ENCODE measurements around the gene ZAP70.

ZAP70 gene

DNA sequence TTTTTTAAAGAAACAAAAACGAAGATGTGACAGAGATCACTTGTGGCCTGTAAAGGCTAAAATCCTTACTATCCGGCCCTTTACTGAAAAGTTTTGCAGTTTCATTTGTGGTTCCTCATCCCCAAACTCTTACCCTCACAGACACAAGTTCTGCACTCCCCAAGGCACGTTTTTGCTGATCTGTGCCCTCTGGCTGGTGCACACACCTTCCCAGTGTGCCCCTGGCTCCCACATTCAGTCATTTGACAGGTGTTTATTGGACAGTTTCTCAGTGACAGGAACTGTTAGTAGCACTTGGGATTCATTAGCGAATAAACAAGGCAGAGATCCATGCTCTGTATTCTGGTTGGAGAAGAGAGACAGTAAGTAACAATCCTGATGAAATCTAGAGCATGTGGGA is 22.8 kb downstream of the ZAP70 start:
- TF ChIP-seq, protein P1, sequence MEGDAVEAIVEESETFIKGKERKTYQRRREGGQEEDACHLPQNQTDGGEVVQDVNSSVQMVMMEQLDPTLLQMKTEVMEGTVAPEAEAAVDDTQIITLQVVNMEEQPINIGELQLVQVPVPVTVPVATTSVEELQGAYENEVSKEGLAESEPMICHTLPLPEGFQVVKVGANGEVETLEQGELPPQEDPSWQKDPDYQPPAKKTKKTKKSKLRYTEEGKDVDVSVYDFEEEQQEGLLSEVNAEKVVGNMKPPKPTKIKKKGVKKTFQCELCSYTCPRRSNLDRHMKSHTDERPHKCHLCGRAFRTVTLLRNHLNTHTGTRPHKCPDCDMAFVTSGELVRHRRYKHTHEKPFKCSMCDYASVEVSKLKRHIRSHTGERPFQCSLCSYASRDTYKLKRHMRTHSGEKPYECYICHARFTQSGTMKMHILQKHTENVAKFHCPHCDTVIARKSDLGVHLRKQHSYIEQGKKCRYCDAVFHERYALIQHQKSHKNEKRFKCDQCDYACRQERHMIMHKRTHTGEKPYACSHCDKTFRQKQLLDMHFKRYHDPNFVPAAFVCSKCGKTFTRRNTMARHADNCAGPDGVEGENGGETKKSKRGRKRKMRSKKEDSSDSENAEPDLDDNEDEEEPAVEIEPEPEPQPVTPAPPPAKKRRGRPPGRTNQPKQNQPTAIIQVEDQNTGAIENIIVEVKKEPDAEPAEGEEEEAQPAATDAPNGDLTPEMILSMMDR (IDR thresholded peaks at IDR 0.05; ENCODE audit: low read length, missing control alignments) = no peak
- no peak for DNase-seq (ENCODE audit: low read depth)
- H3K4me3 ChIP-seq (replicated peaks; ENCODE audit: low read depth, low read length) = no peak overlapping the region

DNA sequence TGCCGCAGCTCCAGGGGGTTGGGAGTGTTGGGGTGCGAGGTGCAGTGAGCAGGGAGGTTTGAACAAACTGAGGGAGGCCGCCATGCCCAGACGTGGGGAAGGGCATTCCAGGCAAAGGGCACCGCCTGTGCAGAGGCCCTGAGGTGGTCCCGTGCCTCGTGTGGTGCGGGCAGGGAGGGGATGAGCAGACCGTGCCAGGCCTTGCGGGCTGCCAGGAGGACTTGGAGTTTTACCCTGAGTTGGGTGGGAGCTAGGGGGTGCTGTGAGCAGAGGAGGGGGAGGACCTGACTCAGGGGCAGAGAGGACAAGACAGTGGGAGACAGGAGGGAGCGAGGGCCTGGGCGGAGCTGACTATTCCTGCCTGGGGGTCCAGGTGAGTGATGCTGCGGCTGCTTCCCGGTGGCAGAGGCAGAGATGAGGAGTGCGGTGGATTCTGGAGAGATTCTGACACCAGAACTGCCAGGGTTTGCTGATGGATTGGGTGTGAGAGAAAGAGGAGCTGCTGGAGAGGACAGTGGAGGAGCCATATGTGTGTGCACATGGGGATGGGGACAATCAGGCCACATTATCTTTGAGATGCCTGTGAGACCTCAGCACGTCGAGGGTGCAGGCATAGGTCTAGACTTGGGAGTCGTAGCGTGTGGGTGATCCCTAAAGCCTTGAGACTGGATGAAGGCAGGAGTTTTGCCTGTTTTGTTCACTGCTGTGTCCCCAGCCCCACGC is 23.4 kb downstream of the ZAP70 start:
- TF ChIP-seq, protein P1 (IDR thresholded peaks at IDR 0.05; ENCODE audit: low read length, missing control alignments) = no peak
- H3K4me3 ChIP-seq (replicated peaks; ENCODE audit: low read depth, low read length) = no peak overlapping the region
- no peak for DNase-seq (ENCODE audit: low read depth)

DNA sequence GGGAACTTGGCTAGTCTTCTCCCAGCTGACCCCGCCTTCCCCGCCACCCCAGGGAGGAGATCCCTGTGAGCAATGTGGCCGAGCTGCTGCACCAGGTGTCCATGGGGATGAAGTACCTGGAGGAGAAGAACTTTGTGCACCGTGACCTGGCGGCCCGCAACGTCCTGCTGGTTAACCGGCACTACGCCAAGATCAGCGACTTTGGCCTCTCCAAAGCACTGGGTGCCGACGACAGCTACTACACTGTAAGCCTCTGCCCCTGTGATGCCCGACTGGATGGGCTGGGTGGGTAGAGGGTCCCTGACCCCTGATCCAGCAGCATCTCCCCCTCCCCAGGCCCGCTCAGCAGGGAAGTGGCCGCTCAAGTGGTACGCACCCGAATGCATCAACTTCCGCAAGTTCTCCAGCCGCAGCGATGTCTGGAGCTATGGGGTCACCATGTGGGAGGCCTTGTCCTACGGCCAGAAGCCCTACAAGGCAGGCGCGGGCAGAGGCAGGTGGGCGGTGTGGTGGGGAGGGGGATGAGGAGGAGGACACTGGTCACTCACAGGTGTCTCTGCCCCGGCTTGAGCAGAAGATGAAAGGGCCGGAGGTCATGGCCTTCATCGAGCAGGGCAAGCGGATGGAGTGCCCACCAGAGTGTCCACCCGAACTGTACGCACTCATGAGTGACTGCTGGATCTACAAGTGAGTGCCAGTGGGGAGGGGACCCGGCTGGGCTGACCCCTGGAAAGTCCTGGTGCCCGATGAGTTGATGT is 24.2 kb downstream of the ZAP70 start:
- TF ChIP-seq, protein P1 (IDR thresholded peaks at IDR 0.05; ENCODE audit: low read length, missing control alignments) = no peak
- H3K4me3 ChIP-seq (replicated peaks; ENCODE audit: low read depth, low read length) = no peak overlapping the region
- no peak for DNase-seq (ENCODE audit: low read depth)

DNA sequence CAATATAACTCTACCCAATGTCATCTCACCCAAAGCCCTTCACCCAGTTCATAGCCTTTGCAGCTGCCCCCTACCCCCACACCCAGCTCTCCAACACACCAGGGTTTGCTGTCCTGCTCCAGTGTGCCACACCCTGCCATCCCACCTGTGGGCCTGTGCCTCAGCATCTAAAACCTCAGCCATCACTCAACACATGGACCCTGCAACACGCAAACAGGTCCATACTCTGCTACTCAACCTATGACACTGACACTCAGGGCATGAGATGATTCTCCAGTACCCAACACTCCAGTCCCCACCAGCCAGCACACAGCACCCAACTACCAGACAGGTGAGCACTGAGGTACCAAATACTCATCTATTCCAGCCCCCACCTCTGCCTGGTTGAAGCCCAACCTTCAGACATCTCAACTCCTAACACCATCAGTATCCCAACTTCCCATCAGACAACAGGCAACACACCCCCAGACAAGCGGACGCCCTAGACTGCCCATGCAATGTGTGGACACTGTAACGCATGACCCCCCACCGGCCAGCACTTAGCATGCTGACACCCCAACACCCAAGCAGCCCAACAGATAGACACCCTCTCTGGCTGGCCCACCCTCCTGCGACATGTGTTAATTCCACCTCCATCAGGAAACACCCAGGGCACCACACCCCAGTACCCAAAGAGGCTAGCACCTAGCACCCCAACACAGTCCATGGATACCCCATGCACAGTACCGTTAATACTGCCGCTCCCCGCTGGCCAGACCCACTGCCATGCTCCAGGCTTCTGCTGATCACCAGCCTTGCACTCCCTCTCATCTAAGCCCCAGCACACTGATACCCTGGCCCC is 25.0 kb downstream of the ZAP70 start:
- TF ChIP-seq, protein P1 (IDR thresholded peaks at IDR 0.05; ENCODE audit: low read length, missing control alignments) = no peak
- DNase-seq (ENCODE audit: low read depth) = no peak

DNA sequence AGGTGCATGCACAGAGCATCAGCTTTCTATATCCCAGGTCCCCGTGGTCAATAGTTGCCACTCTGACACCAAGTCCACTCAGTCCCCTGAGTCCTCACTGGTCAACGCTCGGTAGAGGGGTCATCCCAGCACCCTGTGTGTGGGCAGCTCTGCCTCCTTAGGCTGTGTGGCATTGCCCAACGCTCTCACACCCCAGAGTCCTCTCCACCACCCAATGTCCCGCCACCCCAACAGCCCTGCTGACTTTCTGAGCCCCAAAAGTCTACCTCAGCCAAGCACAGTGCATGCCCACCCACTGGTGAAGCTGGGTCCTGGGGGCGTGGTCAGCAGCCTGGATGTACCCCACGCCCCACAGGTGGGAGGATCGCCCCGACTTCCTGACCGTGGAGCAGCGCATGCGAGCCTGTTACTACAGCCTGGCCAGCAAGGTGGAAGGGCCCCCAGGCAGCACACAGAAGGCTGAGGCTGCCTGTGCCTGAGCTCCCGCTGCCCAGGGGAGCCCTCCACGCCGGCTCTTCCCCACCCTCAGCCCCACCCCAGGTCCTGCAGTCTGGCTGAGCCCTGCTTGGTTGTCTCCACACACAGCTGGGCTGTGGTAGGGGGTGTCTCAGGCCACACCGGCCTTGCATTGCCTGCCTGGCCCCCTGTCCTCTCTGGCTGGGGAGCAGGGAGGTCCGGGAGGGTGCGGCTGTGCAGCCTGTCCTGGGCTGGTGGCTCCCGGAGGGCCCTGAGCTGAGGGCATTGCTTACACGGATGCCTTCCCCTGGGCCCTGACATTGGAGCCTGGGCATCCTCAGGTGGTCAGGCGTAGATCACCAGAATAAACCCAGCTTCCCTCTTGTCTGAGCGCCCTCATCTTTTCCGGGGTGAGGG is 25.9 kb downstream of the ZAP70 start:
- TF ChIP-seq, protein P1 (IDR thresholded peaks at IDR 0.05; ENCODE audit: low read length, missing control alignments) = no peak
- DNase-seq (ENCODE audit: low read depth) = no peak
- no peak overlapping the region for H3K4me3 ChIP-seq (replicated peaks; ENCODE audit: low read depth, low read length)

More for the DNA sequence above, 25.0 kb downstream of the ZAP70 start:
- H3K4me3 ChIP-seq (replicated peaks; ENCODE audit: low read depth, low read length) = no peak overlapping the region

DNA sequence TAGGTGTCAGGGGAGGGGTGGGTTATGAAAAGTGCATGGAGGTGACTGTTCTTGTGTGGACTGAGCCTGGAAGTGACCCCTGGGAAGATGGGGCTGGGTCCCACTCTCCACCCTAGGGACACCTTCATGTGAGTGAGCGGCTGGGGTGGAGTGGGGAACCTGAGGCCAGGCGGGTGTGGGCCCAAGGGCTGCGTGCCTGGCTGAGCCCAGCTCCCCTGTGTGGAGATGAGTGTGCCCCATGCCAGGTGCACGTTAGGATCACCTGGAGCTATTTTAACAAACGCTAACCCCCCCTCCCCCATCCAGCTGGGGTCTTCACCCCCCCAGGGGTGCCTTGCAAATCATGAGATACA is 26.5 kb downstream of the ZAP70 start:
- TF ChIP-seq, protein P1 (IDR thresholded peaks at IDR 0.05; ENCODE audit: low read length, missing control alignments) = no peak
- no peak overlapping the region for H3K4me3 ChIP-seq (replicated peaks; ENCODE audit: low read depth, low read length)
- DNase-seq (ENCODE audit: low read depth) = no peak
